ENCODE data around the gene AXDND1.
"Not testable (repeated sequence)": the region's sequence is repeated elsewhere in the genome, so short reads cannot be mapped to it uniquely, and the experiment has no call there.

Gene AXDND1

GRCh38 chr1:179448437-179449149 lies 82.8 kb downstream of the AXDND1 start:
- Histone ChIP-seq H3K27ac (ENCODE audit: low read depth, low read length) (no peak overlapping the region), H3K4me3 (ENCODE audit: low read depth in 1 of 5, low read length in 5 of 5) (no peak overlapping the region), H3K36me3 (ENCODE audit: control insufficient read depth in 5 of 5, insufficient read depth in 5 of 5, low read length in 5 of 5) (no peaks in the 10 kb centered on the region), H3K4me1 (ENCODE audit: control insufficient read depth in 5 of 5, insufficient read depth in 5 of 5, low read length in 5 of 5) (no peaks in the 10 kb centered on the region), H3K9ac (ENCODE audit: low read length in 5 of 5) (no peak overlapping the region), H3K9me3 (ENCODE audit: control insufficient read depth in 5 of 5, low read length in 5 of 5) (no peaks in the 10 kb centered on the region), H3K27me3 (ENCODE audit: control insufficient read depth in 5 of 5, insufficient read depth in 4 of 5, low read length in 5 of 5) (no peaks in the 10 kb centered on the region)

- not testable (repeated sequence) for H3K9me3 ChIP-seq (ENCODE audit: control insufficient read depth in 5 of 5, low read length in 5 of 5); H3K4me3 ChIP-seq (ENCODE audit: low read depth in 1 of 5, low read length in 5 of 5); H3K27ac ChIP-seq (ENCODE audit: low read depth, low read length); H3K9ac ChIP-seq (ENCODE audit: low read length in 5 of 5); H3K36me3 ChIP-seq (ENCODE audit: control insufficient read depth in 5 of 5, insufficient read depth in 5 of 5, low read length in 5 of 5); H3K4me1 ChIP-seq (ENCODE audit: control insufficient read depth in 5 of 5, insufficient read depth in 5 of 5, low read length in 5 of 5); H3K27me3 ChIP-seq (ENCODE audit: control insufficient read depth in 5 of 5, insufficient read depth in 4 of 5, low read length in 5 of 5)
These were observed 93.9 kb downstream of the AXDND1 start for GRCh38 chr1:179459606-179460206.

- not testable (repeated sequence) for H3K4me1 ChIP-seq (ENCODE audit: control insufficient read depth in 5 of 5, insufficient read depth in 5 of 5, low read length in 5 of 5); H3K9ac ChIP-seq (ENCODE audit: low read length in 5 of 5); H3K27ac ChIP-seq (ENCODE audit: low read depth, low read length); H3K9me3 ChIP-seq (ENCODE audit: control insufficient read depth in 5 of 5, low read length in 5 of 5); H3K4me3 ChIP-seq (ENCODE audit: low read depth in 1 of 5, low read length in 5 of 5); H3K36me3 ChIP-seq (ENCODE audit: control insufficient read depth in 5 of 5, insufficient read depth in 5 of 5, low read length in 5 of 5); H3K27me3 ChIP-seq (ENCODE audit: control insufficient read depth in 5 of 5, insufficient read depth in 4 of 5, low read length in 5 of 5)
These were observed 99.9 kb downstream of the AXDND1 start for GRCh38 chr1:179465661-179466060.

GRCh38 chr1:179474713-179475112 lies 108.9 kb downstream of the AXDND1 start:
- Histone ChIP-seq H3K9ac (ENCODE audit: low read length in 5 of 5) (no peak overlapping the region), H3K4me1 (ENCODE audit: control insufficient read depth in 5 of 5, insufficient read depth in 5 of 5, low read length in 5 of 5) (no peaks in the 10 kb centered on the region), H3K27ac (ENCODE audit: low read depth, low read length) (no peak overlapping the region), H3K27me3 (ENCODE audit: control insufficient read depth in 5 of 5, insufficient read depth in 4 of 5, low read length in 5 of 5) (no peaks in the 10 kb centered on the region), H3K9me3 (ENCODE audit: control insufficient read depth in 5 of 5, low read length in 5 of 5) (peaks cover 7 to 36% (median 16%) of the 10 kb centered on the region in 5 donors), H3K36me3 (ENCODE audit: control insufficient read depth in 5 of 5, insufficient read depth in 5 of 5, low read length in 5 of 5) (no peaks in the 10 kb centered on the region), H3K4me3 (ENCODE audit: low read depth in 1 of 5, low read length in 5 of 5) (peak overlapping the region in 1 of 5 donors; percentile 4)

- H3K4me1 ChIP-seq (ENCODE audit: control insufficient read depth in 5 of 5, insufficient read depth in 5 of 5, low read length in 5 of 5), result no peaks in the 10 kb centered on the region
- peaks cover 4 to 36% (median 16%) of the 10 kb centered on the region in 5 donors for H3K9me3 ChIP-seq (ENCODE audit: control insufficient read depth in 5 of 5, low read length in 5 of 5)
- no peaks in the 10 kb centered on the region for H3K36me3 ChIP-seq (ENCODE audit: control insufficient read depth in 5 of 5, insufficient read depth in 5 of 5, low read length in 5 of 5)
- H3K27me3 ChIP-seq (ENCODE audit: control insufficient read depth in 5 of 5, insufficient read depth in 4 of 5, low read length in 5 of 5), result no peaks in the 10 kb centered on the region
- no peak overlapping the region for H3K27ac ChIP-seq (ENCODE audit: low read depth, low read length)
- H3K9ac ChIP-seq (ENCODE audit: low read length in 5 of 5), result no peak overlapping the region
- H3K4me3 ChIP-seq (ENCODE audit: low read depth in 1 of 5, low read length in 5 of 5), result no peak overlapping the region
These were observed 110.7 kb downstream of the AXDND1 start for GRCh38 chr1:179476484-179476883.

- H3K27ac ChIP-seq (ENCODE audit: low read depth, low read length), result no peak overlapping the region
- peak overlapping the region in 3 of 5 donors; percentile 11 to 23 (median 19) for H3K4me3 ChIP-seq (ENCODE audit: low read depth in 1 of 5, low read length in 5 of 5)
- no peak overlapping the region for H3K9ac ChIP-seq (ENCODE audit: low read length in 5 of 5)
- H3K9me3 ChIP-seq (ENCODE audit: control insufficient read depth in 5 of 5, low read length in 5 of 5), result peaks cover 4 to 36% (median 20%) of the 10 kb centered on the region in 5 donors
- H3K4me1 ChIP-seq (ENCODE audit: control insufficient read depth in 5 of 5, insufficient read depth in 5 of 5, low read length in 5 of 5), result no peaks in the 10 kb centered on the region
- H3K36me3 ChIP-seq (ENCODE audit: control insufficient read depth in 5 of 5, insufficient read depth in 5 of 5, low read length in 5 of 5), result no peaks in the 10 kb centered on the region
- H3K27me3 ChIP-seq (ENCODE audit: control insufficient read depth in 5 of 5, insufficient read depth in 4 of 5, low read length in 5 of 5), result no peaks in the 10 kb centered on the region
These were observed 112.6 kb downstream of the AXDND1 start for GRCh38 chr1:179478370-179478769.

- no peaks in the 10 kb centered on the region for H3K27me3 ChIP-seq (ENCODE audit: control insufficient read depth in 5 of 5, insufficient read depth in 4 of 5, low read length in 5 of 5)
- H3K4me1 ChIP-seq (ENCODE audit: control insufficient read depth in 5 of 5, insufficient read depth in 5 of 5, low read length in 5 of 5), result no peaks in the 10 kb centered on the region
- no peak overlapping the region for H3K27ac ChIP-seq (ENCODE audit: low read depth, low read length)
- H3K9me3 ChIP-seq (ENCODE audit: control insufficient read depth in 5 of 5, low read length in 5 of 5), result peaks cover 0 to 14% (median 7%) of the 10 kb centered on the region in 5 donors
- no peak overlapping the region for H3K9ac ChIP-seq (ENCODE audit: low read length in 5 of 5)
- no peak overlapping the region for H3K4me3 ChIP-seq (ENCODE audit: low read depth in 1 of 5, low read length in 5 of 5)
- H3K36me3 ChIP-seq (ENCODE audit: control insufficient read depth in 5 of 5, insufficient read depth in 5 of 5, low read length in 5 of 5), result no peaks in the 10 kb centered on the region
These were observed 124.8 kb downstream of the AXDND1 start for GRCh38 chr1:179490611-179491010.

GRCh38 chr1:179493323-179493722 lies 127.6 kb downstream of the AXDND1 start:
- Histone ChIP-seq H3K4me3 (ENCODE audit: low read depth in 1 of 5, low read length in 5 of 5) (no peak overlapping the region), H3K4me1 (ENCODE audit: control insufficient read depth in 5 of 5, insufficient read depth in 5 of 5, low read length in 5 of 5) (no peaks in the 10 kb centered on the region), H3K27me3 (ENCODE audit: control insufficient read depth in 5 of 5, insufficient read depth in 4 of 5, low read length in 5 of 5) (no peaks in the 10 kb centered on the region), H3K9ac (ENCODE audit: low read length in 5 of 5) (no peak overlapping the region), H3K9me3 (ENCODE audit: control insufficient read depth in 5 of 5, low read length in 5 of 5) (no peaks in the 10 kb centered on the region), H3K27ac (ENCODE audit: low read depth, low read length) (no peak overlapping the region), H3K36me3 (ENCODE audit: control insufficient read depth in 5 of 5, insufficient read depth in 5 of 5, low read length in 5 of 5) (no peaks in the 10 kb centered on the region)

GRCh38 chr1:179506199-179506598 lies 140.4 kb downstream of the AXDND1 start:
- Histone ChIP-seq H3K4me3 (ENCODE audit: low read depth in 1 of 5, low read length in 5 of 5) (no peak overlapping the region), H3K4me1 (ENCODE audit: control insufficient read depth in 5 of 5, insufficient read depth in 5 of 5, low read length in 5 of 5) (no peaks in the 10 kb centered on the region), H3K27ac (ENCODE audit: low read depth, low read length) (no peak overlapping the region), H3K9ac (ENCODE audit: low read length in 5 of 5) (no peak overlapping the region), H3K9me3 (ENCODE audit: control insufficient read depth in 5 of 5, low read length in 5 of 5) (no peaks in the 10 kb centered on the region), H3K27me3 (ENCODE audit: control insufficient read depth in 5 of 5, insufficient read depth in 4 of 5, low read length in 5 of 5) (no peaks in the 10 kb centered on the region), H3K36me3 (ENCODE audit: control insufficient read depth in 5 of 5, insufficient read depth in 5 of 5, low read length in 5 of 5) (no peaks in the 10 kb centered on the region)

- Histone ChIP-seq H3K4me1 (ENCODE audit: control insufficient read depth in 5 of 5, insufficient read depth in 5 of 5, low read length in 5 of 5) (no peaks in the 10 kb centered on the region), H3K9me3 (ENCODE audit: control insufficient read depth in 5 of 5, low read length in 5 of 5) (peaks cover 0 to 3% (median 0%) of the 10 kb centered on the region in 5 donors), H3K36me3 (ENCODE audit: control insufficient read depth in 5 of 5, insufficient read depth in 5 of 5, low read length in 5 of 5) (no peaks in the 10 kb centered on the region), H3K27me3 (ENCODE audit: control insufficient read depth in 5 of 5, insufficient read depth in 4 of 5, low read length in 5 of 5) (no peaks in the 10 kb centered on the region), H3K4me3 (ENCODE audit: low read depth in 1 of 5, low read length in 5 of 5) (no peak overlapping the region), H3K27ac (ENCODE audit: low read depth, low read length) (no peak overlapping the region), H3K9ac (ENCODE audit: low read length in 5 of 5) (no peak overlapping the region)
These were observed 143.6 kb downstream of the AXDND1 start for GRCh38 chr1:179509384-179509783.
